Activated CD4-positive, alpha-beta T cell treated with anti-CD3 and anti-CD28 coated beads for 36 hours (primary cell): ENCODE measurements around the gene STAT4. TPM values are rescaled to one million over a fixed set of nuclear protein-coding genes. Genes with fewer than 3 reads are reported as not detected.

ENCODE experiments used
- ATAC-seq: fragments of 200-7000 bp; cut with Tn5 transposase; one replicate; pipeline ENCODE4 v1.10.0; 2021; ENCODE audit warnings: mild to moderate bottlenecking, moderate library complexity
- CTCF ChIA-PET: fragments of 350-600 bp; sonication (Branson Sonifier 250); formaldehyde crosslinking; loops from one replicate; lab custom pipeline; 2021; ENCODE audit warnings: antibody characterized with exemption; lab: Charles Lee
- POLR2A ChIA-PET: fragments of 350-600 bp; sonication (Branson Sonifier 250); formaldehyde crosslinking; loops from one replicate; lab custom pipeline; 2021; ENCODE audit warnings: antibody characterized with exemption, inconsistent platforms; lab: Charles Lee
- DNase-seq: peaks from one replicate; pipeline ENCODE4 v3.0.0-alpha.2; 2020
- H3K27ac Mint-ChIP-seq: one replicate; pipeline ENCODE4 v1.8.0; 2021; ENCODE audit warnings: mixed read lengths
- H3K27me3 Mint-ChIP-seq: one replicate; pipeline ENCODE4 v1.8.0; 2021; ENCODE audit warnings: mixed read lengths
- H3K36me3 Mint-ChIP-seq: one replicate; pipeline ENCODE4 v1.8.0; 2021; ENCODE audit warnings: low read depth, mixed read lengths
- H3K4me1 Mint-ChIP-seq: one replicate; pipeline ENCODE4 v1.8.0; 2021; ENCODE audit warnings: mixed read lengths
- H3K4me3 Mint-ChIP-seq: one replicate; pipeline ENCODE4 v1.8.0; 2021; ENCODE audit warnings: mild to moderate bottlenecking, moderate library complexity, mixed read lengths
- H3K9me3 Mint-ChIP-seq: one replicate; pipeline ENCODE4 v1.8.0; 2021; ENCODE audit warnings: low read depth, mixed read lengths
- intact Hi-C, 2 experiments: fragments of 100-400 bp; cut with DNase I in 1 of 2; cut with micrococcal nuclease in 1 of 2; formaldehyde crosslinking; loops; one replicate each; pipeline versions ENCODE4 v1.14.2 to v1.15.1; 2022 to 2024; cut with DNase I, micrococcal nuclease
- total RNA-seq, 2 experiments: library from RNA; stranded (reverse); gene quantifications; one replicate each; pipeline ENCODE4 v1.2.3, GENCODE V29; 2021

Gene STAT4
- total RNA-seq, 2 experiments from 2014 or later = 48.8 to 59.5 TPM

GRCh38 chr2:191166111-191166755 lies 15.4 kb upstream of the STAT4 start:
- Mint-ChIP-seq H3K9me3 (no peaks in the 10 kb centered on the region), H3K27me3 (peaks cover 8% of the 10 kb centered on the region), H3K4me3 (no peak overlapping the region), H3K4me1 (peaks cover 31% of the 10 kb centered on the region), H3K36me3 (no peaks in the 10 kb centered on the region), H3K27ac (no peak overlapping the region)
- intact Hi-C loops = loop anchor here (5.0 to 10.0 kb wide), 3 partner anchors 139 to 336 kb away; no protein-coding TSS in a partner anchor
- no peak for ATAC-seq
- ChIA-PET POLR2A (no interaction called here), CTCF (interaction anchor here (1.1 to 6.2 kb wide), 18 partner anchors 11 to 357 kb away, joined by 3 to 83 read pairs (median 6); partner anchors contain the start of genes MYO1B and STAT4)
- DNase-seq = no peak

- ChIA-PET CTCF (interaction anchor here (0.7 to 6.2 kb wide), 34 partner anchors 10 to 660 kb away, joined by 3 to 83 read pairs (median 5); partner anchors contain the start of genes MYO1B and STAT4), POLR2A (no interaction called here)
- no peaks in the 10 kb centered on the region for H3K9me3 Mint-ChIP-seq
- ATAC-seq = peak; percentile 76
- H3K4me1 Mint-ChIP-seq = peaks cover 22% of the 10 kb centered on the region
- DNase-seq = peak; percentile 42
- intact Hi-C loops = loop anchor here (1.0 to 10.0 kb wide), 7 partner anchors 136 to 998 kb away; no protein-coding TSS in a partner anchor
- H3K4me3 Mint-ChIP-seq = no peak overlapping the region
- H3K27me3 Mint-ChIP-seq = peaks cover 8% of the 10 kb centered on the region
- peak overlapping the region; percentile 52 for H3K27ac Mint-ChIP-seq
- H3K36me3 Mint-ChIP-seq = no peaks in the 10 kb centered on the region
These were observed 14.4 kb upstream of the STAT4 start for GRCh38 chr2:191165176-191165643.

GRCh38 chr2:191158747-191159146 lies 8.0 kb upstream of the STAT4 start:
- Mint-ChIP-seq H3K4me3 (no peak overlapping the region), H3K27me3 (peaks cover 14% of the 10 kb centered on the region), H3K9me3 (no peaks in the 10 kb centered on the region), H3K4me1 (peaks cover 17% of the 10 kb centered on the region), H3K36me3 (no peaks in the 10 kb centered on the region), H3K27ac (no peak overlapping the region)
- intact Hi-C loops = loop anchor here in 1 of 2 experiments (5.0 kb wide), 1 partner anchor 376 kb away; no protein-coding TSS in a partner anchor
- ATAC-seq (no peak), DNase-seq (no peak)
- POLR2A ChIA-PET = no interaction called here
- CTCF ChIA-PET = interaction anchor here (0.8 to 6.6 kb wide), 9 partner anchors 12 to 370 kb away, joined by 3 to 348 read pairs (median 4); no protein-coding TSS in a partner anchor

DNA sequence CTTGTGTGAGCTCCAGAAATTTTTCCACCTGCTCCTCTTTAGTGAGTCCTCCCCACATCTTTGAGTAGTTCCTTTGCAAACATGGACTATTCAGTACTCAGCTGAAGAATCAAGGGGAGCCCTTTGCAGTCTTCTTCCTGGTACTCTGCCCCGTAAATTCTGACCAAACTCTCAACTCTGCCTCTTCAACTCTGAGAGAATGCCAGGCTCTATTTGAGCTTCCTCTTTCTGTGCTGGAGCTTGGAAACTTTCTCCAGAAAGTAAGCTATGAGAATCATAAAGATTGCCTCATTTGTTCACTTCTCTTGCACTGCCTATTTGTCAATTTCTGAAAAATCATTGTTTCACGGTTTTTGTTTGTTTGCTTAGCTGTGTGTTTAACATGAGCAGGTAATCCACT lies 7.4 kb upstream of the STAT4 start:
- CTCF ChIA-PET = interaction anchor here (0.8 to 6.6 kb wide), 11 partner anchors 13 to 370 kb away, joined by 3 to 348 read pairs (median 4); no protein-coding TSS in a partner anchor
- H3K27me3 Mint-ChIP-seq = peaks cover 13% of the 10 kb centered on the region
- H3K36me3 Mint-ChIP-seq = no peaks in the 10 kb centered on the region
- DNase-seq (no peak), ATAC-seq (no peak)
- H3K4me3 Mint-ChIP-seq = no peak overlapping the region
- intact Hi-C loops = loop anchor here in 1 of 2 experiments (5.0 kb wide), 1 partner anchor 376 kb away; no protein-coding TSS in a partner anchor
- no peaks in the 10 kb centered on the region for H3K9me3 Mint-ChIP-seq
- H3K4me1 Mint-ChIP-seq = peaks cover 20% of the 10 kb centered on the region
- POLR2A ChIA-PET = no interaction called here
- no peak overlapping the region for H3K27ac Mint-ChIP-seq

GRCh38 chr2:191155608-191156071 lies 4.8 kb upstream of the STAT4 start:
- no peak for DNase-seq
- Mint-ChIP-seq H3K36me3 (no peaks in the 10 kb centered on the region), H3K27me3 (peaks cover 6% of the 10 kb centered on the region), H3K4me3 (no peak overlapping the region), H3K9me3 (no peaks in the 10 kb centered on the region), H3K4me1 (peaks cover 41% of the 10 kb centered on the region), H3K27ac (peak overlapping the region; percentile 12)
- intact Hi-C loops = loop anchor here (1.0 to 5.0 kb wide), 2 partner anchors 103 to 373 kb away; no protein-coding TSS in a partner anchor
- ChIA-PET CTCF (interaction anchor here (0.6 to 6.6 kb wide), 48 partner anchors 10 to 397 kb away, joined by 3 to 348 read pairs (median 5); no protein-coding TSS in a partner anchor), POLR2A (no interaction called here)
- no peak for ATAC-seq

- CTCF ChIA-PET = interaction anchor here (1.0 to 6.6 kb wide), 2 partner anchors 62 to 102 kb away, joined by 3 to 348 read pairs; no protein-coding TSS in a partner anchor
- no peak for DNase-seq
- POLR2A ChIA-PET = no interaction called here
- no peak for ATAC-seq
- H3K27me3 Mint-ChIP-seq = peaks cover 2% of the 10 kb centered on the region
- no peaks in the 10 kb centered on the region for H3K9me3 Mint-ChIP-seq
- no peak overlapping the region for H3K27ac Mint-ChIP-seq
- H3K4me1 Mint-ChIP-seq = peaks cover 45% of the 10 kb centered on the region
- intact Hi-C loops = loop anchor here in 1 of 2 experiments (2.0 to 5.0 kb wide), 2 partner anchors 311 to 373 kb away; no protein-coding TSS in a partner anchor
- H3K36me3 Mint-ChIP-seq = peaks cover 3% of the 10 kb centered on the region
- H3K4me3 Mint-ChIP-seq = no peak overlapping the region
These were observed 2.9 kb upstream of the STAT4 start for GRCh38 chr2:191153716-191154115.

DNA sequence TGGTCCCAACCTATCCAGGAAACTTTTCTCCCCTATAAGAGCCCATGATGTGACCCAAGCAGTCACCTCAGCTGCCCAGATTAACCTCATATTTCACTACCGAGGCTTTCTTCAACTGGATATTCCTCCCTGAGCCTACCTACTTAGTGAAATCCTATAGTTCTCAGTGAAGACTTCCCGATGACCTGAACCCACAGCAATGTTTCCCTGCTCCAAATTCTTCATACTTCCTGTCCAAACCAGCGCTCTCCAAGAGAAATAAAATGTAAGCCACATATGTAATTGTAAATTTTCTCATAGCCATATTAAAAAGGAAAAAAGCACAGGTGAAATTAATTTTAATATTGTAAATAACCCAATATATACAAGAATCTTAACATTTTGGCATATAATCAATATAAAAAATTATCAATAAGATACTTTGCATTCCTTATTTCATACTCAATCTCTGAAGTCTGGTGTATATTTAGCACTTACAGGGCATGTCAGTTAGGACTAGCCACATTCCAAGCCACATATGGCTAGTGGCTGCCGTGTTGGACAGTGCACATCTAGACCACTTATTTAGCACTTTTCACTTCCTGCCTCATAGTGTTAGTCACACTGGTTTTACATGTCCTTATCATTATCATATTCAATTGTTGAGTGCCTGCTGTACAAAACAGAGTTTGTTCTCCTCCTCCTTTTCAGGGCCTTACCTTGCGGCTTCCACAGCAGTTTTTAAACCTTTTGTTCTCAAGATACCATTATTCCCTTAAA lies 1.9 kb upstream of the STAT4 start:
- no peak for ATAC-seq
- no peak for DNase-seq

DNA sequence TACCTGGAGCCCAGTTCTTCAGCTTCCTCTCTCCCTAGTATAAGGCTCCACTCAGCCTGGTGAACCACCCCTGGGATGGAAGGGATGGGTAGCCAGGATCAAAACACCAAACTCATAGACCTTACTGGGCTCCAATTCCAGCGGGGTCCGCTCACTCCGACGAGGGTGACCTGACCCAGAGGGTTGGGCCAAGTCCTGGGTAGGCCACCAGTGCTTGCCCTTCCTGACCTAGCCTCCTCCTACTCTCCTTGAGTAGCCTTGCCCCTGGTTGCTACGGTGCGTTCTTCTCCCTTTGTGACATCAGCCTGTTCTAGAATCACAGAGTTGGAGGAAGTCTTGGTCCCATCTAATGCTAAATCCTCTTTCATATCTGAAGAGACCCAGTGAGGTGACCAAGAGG lies 537 bp upstream of the STAT4 start:
- ATAC-seq (peak; percentile 16), DNase-seq (peak; percentile 34)
- Mint-ChIP-seq H3K9me3 (no peaks in the 10 kb centered on the region), H3K36me3 (peaks cover 21% of the 10 kb centered on the region), H3K4me3 (peak overlapping the region; percentile 93), H3K27me3 (no peaks in the 10 kb centered on the region), H3K4me1 (peaks cover 66% of the 10 kb centered on the region), H3K27ac (peak overlapping the region; percentile 96)
- POLR2A ChIA-PET = interaction anchor here (0.7 to 1.3 kb wide), 3 partner anchors 25 to 80 kb away, joined by 3 to 9 read pairs (median 5); no protein-coding TSS in a partner anchor
- CTCF ChIA-PET = interaction anchor here (1.2 to 10.3 kb wide), 6 partner anchors 14 to 370 kb away, joined by 3 to 90 read pairs (median 8); no protein-coding TSS in a partner anchor
- intact Hi-C loops = loop anchor here (1.0 to 5.0 kb wide), 8 partner anchors 29 to 526 kb away; partner anchors contain the start of gene STAT1 (in 1 of the 2)

More for the DNA sequence above, 1.9 kb upstream of the STAT4 start:
- CTCF ChIA-PET = interaction anchor here (0.6 to 10.3 kb wide), 3 partner anchors 42 to 101 kb away, joined by 3 to 348 read pairs (median 90); no protein-coding TSS in a partner anchor
- Mint-ChIP-seq H3K36me3 (peaks cover 11% of the 10 kb centered on the region), H3K27me3 (peaks cover 2% of the 10 kb centered on the region), H3K4me3 (no peak overlapping the region), H3K27ac (peak overlapping the region; percentile 96), H3K4me1 (peaks cover 54% of the 10 kb centered on the region), H3K9me3 (no peaks in the 10 kb centered on the region)
- POLR2A ChIA-PET = interaction anchor here (0.6 kb wide), 1 partner anchor 331 kb away, joined by 3 read pairs; no protein-coding TSS in a partner anchor
- intact Hi-C loops = loop anchor here in 1 of 2 experiments (2.0 to 5.0 kb wide), 2 partner anchors 310 to 372 kb away; no protein-coding TSS in a partner anchor

- H3K27ac Mint-ChIP-seq = peak overlapping the region; percentile 96
- peak overlapping the region; percentile 93 for H3K4me3 Mint-ChIP-seq
- peaks cover 30% of the 10 kb centered on the region for H3K36me3 Mint-ChIP-seq
- no peaks in the 10 kb centered on the region for H3K9me3 Mint-ChIP-seq
- ATAC-seq = peak; percentile 1
- no peak for DNase-seq
- ChIA-PET POLR2A (interaction anchor here (0.7 to 1.3 kb wide), 2 partner anchors 35 to 130 kb away, joined by 3 to 9 read pairs; no protein-coding TSS in a partner anchor), CTCF (interaction anchor here (0.7 to 10.3 kb wide), 10 partner anchors 15 to 372 kb away, joined by 3 to 90 read pairs (median 5); no protein-coding TSS in a partner anchor)
- no peaks in the 10 kb centered on the region for H3K27me3 Mint-ChIP-seq
- H3K4me1 Mint-ChIP-seq = peaks cover 66% of the 10 kb centered on the region
- intact Hi-C loops = loop anchor here (1.0 to 5.0 kb wide), 3 partner anchors 27 to 308 kb away; no protein-coding TSS in a partner anchor
These were observed 579 bp downstream of the STAT4 start for GRCh38 chr2:191150230-191150599.

DNA sequence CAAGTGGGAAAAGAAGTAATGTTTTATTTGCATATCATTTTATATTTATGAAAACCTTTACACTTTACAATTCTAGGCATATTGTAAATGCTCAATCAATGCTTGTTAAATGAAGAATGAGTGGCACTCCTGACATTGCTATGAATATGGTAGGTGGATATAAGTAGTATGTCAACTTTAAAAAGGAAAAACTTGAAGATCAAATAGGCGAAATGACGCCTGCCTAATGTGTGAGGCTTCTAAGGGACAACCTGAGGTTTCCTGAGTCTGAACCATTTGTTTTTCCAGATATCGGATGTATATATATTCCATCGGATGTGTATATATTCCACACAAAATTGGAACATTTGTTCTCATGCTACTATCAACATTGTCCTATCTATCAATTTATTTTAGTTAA lies 1.4 kb downstream of the STAT4 start:
- ChIA-PET CTCF (interaction anchor here (1.0 to 10.3 kb wide), 8 partner anchors 16 to 372 kb away, joined by 3 to 90 read pairs (median 5); no protein-coding TSS in a partner anchor), POLR2A (interaction anchor here (0.5 to 1.5 kb wide), 4 partner anchors 34 to 712 kb away, joined by 3 to 5 read pairs (median 4); no protein-coding TSS in a partner anchor)
- no peaks in the 10 kb centered on the region for H3K9me3 Mint-ChIP-seq
- H3K4me3 Mint-ChIP-seq = peak overlapping the region; percentile 93
- peaks cover 63% of the 10 kb centered on the region for H3K4me1 Mint-ChIP-seq
- intact Hi-C loops = no loop called here
- peak overlapping the region; percentile 96 for H3K27ac Mint-ChIP-seq
- ATAC-seq (no peak), DNase-seq (no peak)
- peaks cover 34% of the 10 kb centered on the region for H3K36me3 Mint-ChIP-seq
- no peaks in the 10 kb centered on the region for H3K27me3 Mint-ChIP-seq
